Astrocyte (in vitro differentiated cells and primary cell): ENCODE measurements around the gene PRPF31. TPM values are rescaled to one million over a fixed set of nuclear protein-coding genes. Genes with fewer than 3 reads are reported as not detected.

ENCODE experiments used
- DNase-seq: peaks from one replicate; pipeline ENCODE4 v3.0.0-alpha.2; 2010; ENCODE audit warnings: low read depth
- FAIRE-seq: peaks from 2 replicates; lab custom pipeline; 2011; peaks lifted over from hg19 to GRCh38; lab: Jason Lieb, UNC
- H2AFZ ChIP-seq: 2 replicates; pipeline ENCODE4 v1.6.0; 2012; ENCODE audit warnings: low read depth, low read length, inconsistent platforms
- H3K27ac ChIP-seq: 2 replicates; pipeline ENCODE4 v1.5.1; 2011; ENCODE audit warnings: low read depth, low read length, inconsistent platforms
- H3K27me3 ChIP-seq: 2 replicates; pipeline ENCODE4 v1.6.0; 2011; ENCODE audit warnings: low read length, inconsistent platforms; ENCODE audit not compliant: insufficient read depth
- H3K36me3 ChIP-seq: 2 replicates; pipeline ENCODE4 v1.5.1; 2011; ENCODE audit warnings: low read length, inconsistent platforms; ENCODE audit not compliant: insufficient read depth
- H3K4me1 ChIP-seq: 2 replicates; pipeline ENCODE4 v1.5.1; 2011; ENCODE audit warnings: low read length, inconsistent platforms; ENCODE audit not compliant: insufficient read depth
- H3K4me2 ChIP-seq: 2 replicates; pipeline ENCODE4 v1.6.0; 2012; ENCODE audit warnings: low read length, inconsistent platforms
- H3K4me3 ChIP-seq: 2 replicates; pipeline ENCODE4 v1.5.1; 2011; ENCODE audit warnings: low read depth, mild to moderate bottlenecking, low read length, inconsistent platforms; ENCODE audit not compliant: insufficient read depth
- H3K79me2 ChIP-seq: 2 replicates; pipeline ENCODE4 v1.6.0; 2012; ENCODE audit warnings: mild to moderate bottlenecking, low read length, inconsistent platforms; ENCODE audit not compliant: insufficient read depth
- H3K9ac ChIP-seq: 2 replicates; pipeline ENCODE4 v1.6.0; 2012; ENCODE audit warnings: mild to moderate bottlenecking, low read length, inconsistent platforms
- H3K9me3 ChIP-seq: 2 replicates; pipeline ENCODE4 v1.5.1; 2012; ENCODE audit warnings: low read depth, mild to moderate bottlenecking, low read length, inconsistent platforms; ENCODE audit not compliant: insufficient read depth
- H4K20me1 ChIP-seq: 2 replicates; pipeline ENCODE4 v1.6.0; 2012; ENCODE audit warnings: low read length, inconsistent platforms; ENCODE audit not compliant: insufficient read depth
- H3K27ac Mint-ChIP-seq: one replicate; pipeline ENCODE4 v1.8.0; 2021; ENCODE audit warnings: mild to moderate bottlenecking, mixed read lengths; ENCODE audit not compliant: unreplicated experiment
- H3K27me3 Mint-ChIP-seq: one replicate; pipeline ENCODE4 v1.8.0; 2021; ENCODE audit warnings: low read depth, mixed read lengths; ENCODE audit not compliant: unreplicated experiment
- H3K36me3 Mint-ChIP-seq: one replicate; pipeline ENCODE4 v1.8.0; 2021; ENCODE audit warnings: low read depth, mixed read lengths; ENCODE audit not compliant: unreplicated experiment
- H3K4me1 Mint-ChIP-seq: one replicate; pipeline ENCODE4 v1.8.0; 2021; ENCODE audit warnings: low read depth, mixed read lengths; ENCODE audit not compliant: unreplicated experiment
- H3K4me3 Mint-ChIP-seq: one replicate; pipeline ENCODE4 v1.8.0; 2021; ENCODE audit warnings: mild to moderate bottlenecking, moderate library complexity, mixed read lengths; ENCODE audit not compliant: unreplicated experiment
- H3K9me3 Mint-ChIP-seq: one replicate; pipeline ENCODE4 v1.8.0; 2021; ENCODE audit warnings: mild to moderate bottlenecking, mixed read lengths; ENCODE audit not compliant: unreplicated experiment
- EZH2 ChIP-seq: IDR thresholded peaks from 2 replicates; pipeline ENCODE4 v1.6.1; 2012; ENCODE audit warnings: mild to moderate bottlenecking, low read length, inconsistent platforms; ENCODE audit not compliant: insufficient read depth
- total RNA-seq: library from RNA; stranded (reverse); gene quantifications from 2 replicates; pipeline ENCODE4 v1.2.1, GENCODE V29; 2021
- TF ChIP-seq, protein P1 (sequence below): IDR thresholded peaks from 2 replicates; pipeline ENCODE4 v1.5.1; 2011; ENCODE audit warnings: low read depth, mild to moderate bottlenecking, inconsistent platforms, low read length, moderate library complexity; ENCODE audit not compliant: insufficient read depth

The PRPF31 gene
- total RNA-seq, 1 donor from 2014 or later: 67.2 TPM

GRCh38 chr19:54164369-54165068 is 49.0 kb downstream of the PRPF31 start:
- no peaks in the 10 kb centered on the region for H4K20me1 ChIP-seq
- no peaks in the 10 kb centered on the region for H3K36me3 ChIP-seq
- Mint-ChIP-seq H3K4me1 (peaks cover 7% of the 10 kb centered on the region), H3K9me3 (peaks cover 7% of the 10 kb centered on the region), H3K27ac (no peak overlapping the region), H3K36me3 (peaks cover 6% of the 10 kb centered on the region), H3K4me3 (no peak overlapping the region), H3K27me3 (peaks cover 10% of the 10 kb centered on the region)
- H3K4me2 ChIP-seq: peak overlapping the region; percentile 71
- H3K9me3 ChIP-seq: no peaks in the 10 kb centered on the region
- no peak for TF ChIP-seq EZH2
- TF ChIP-seq, protein P1, sequence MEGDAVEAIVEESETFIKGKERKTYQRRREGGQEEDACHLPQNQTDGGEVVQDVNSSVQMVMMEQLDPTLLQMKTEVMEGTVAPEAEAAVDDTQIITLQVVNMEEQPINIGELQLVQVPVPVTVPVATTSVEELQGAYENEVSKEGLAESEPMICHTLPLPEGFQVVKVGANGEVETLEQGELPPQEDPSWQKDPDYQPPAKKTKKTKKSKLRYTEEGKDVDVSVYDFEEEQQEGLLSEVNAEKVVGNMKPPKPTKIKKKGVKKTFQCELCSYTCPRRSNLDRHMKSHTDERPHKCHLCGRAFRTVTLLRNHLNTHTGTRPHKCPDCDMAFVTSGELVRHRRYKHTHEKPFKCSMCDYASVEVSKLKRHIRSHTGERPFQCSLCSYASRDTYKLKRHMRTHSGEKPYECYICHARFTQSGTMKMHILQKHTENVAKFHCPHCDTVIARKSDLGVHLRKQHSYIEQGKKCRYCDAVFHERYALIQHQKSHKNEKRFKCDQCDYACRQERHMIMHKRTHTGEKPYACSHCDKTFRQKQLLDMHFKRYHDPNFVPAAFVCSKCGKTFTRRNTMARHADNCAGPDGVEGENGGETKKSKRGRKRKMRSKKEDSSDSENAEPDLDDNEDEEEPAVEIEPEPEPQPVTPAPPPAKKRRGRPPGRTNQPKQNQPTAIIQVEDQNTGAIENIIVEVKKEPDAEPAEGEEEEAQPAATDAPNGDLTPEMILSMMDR: no peak
- no peaks in the 10 kb centered on the region for H3K27me3 ChIP-seq
- H3K4me1 ChIP-seq: peaks cover 13% of the 10 kb centered on the region
- H3K79me2 ChIP-seq: no peaks in the 10 kb centered on the region
- no peak overlapping the region for H3K27ac ChIP-seq
- DNase-seq (peak; percentile 25), FAIRE-seq (no peak)
- H2AFZ ChIP-seq: peak overlapping the region; percentile 41
- H3K9ac ChIP-seq: no peak overlapping the region
- H3K4me3 ChIP-seq: peak overlapping the region; percentile 23

DNA sequence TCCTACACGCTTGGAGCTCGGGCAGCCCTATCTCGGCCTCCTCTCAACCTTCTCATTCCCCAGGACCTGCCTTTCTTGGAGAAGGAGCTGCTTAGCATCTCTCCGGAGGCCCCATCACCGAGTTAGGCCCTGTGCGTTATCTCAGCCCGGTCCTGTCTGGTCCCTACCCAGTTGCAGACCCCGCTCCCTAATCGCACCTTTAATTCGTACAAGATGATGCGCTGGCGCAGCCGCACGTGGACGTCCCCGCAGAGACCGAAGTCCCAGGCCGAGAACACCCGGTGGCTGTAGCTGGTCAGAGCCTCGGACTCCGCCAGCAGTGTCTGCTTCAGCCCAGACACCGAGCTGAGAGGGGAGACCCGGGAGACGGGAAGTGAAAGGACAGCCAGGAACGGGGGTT is 49.7 kb downstream of the PRPF31 start:
- Histone ChIP-seq H4K20me1 (no peaks in the 10 kb centered on the region), H3K4me3 (no peak overlapping the region), H2AFZ (no peak overlapping the region), H3K27ac (no peak overlapping the region), H3K27me3 (no peaks in the 10 kb centered on the region), H3K36me3 (no peaks in the 10 kb centered on the region), H3K4me2 (no peak overlapping the region), H3K9ac (no peak overlapping the region), H3K9me3 (no peaks in the 10 kb centered on the region), H3K4me1 (peaks cover 12% of the 10 kb centered on the region), H3K79me2 (no peaks in the 10 kb centered on the region)
- DNase-seq (no peak), FAIRE-seq (no peak)
- Mint-ChIP-seq H3K9me3 (peaks cover 7% of the 10 kb centered on the region), H3K27ac (no peak overlapping the region), H3K36me3 (peaks cover 6% of the 10 kb centered on the region), H3K4me3 (no peak overlapping the region), H3K4me1 (peaks cover 7% of the 10 kb centered on the region), H3K27me3 (peaks cover 10% of the 10 kb centered on the region)
- TF ChIP-seq, protein P1: no peak

- Histone ChIP-seq H3K9ac (no peak overlapping the region), H3K36me3 (no peaks in the 10 kb centered on the region), H3K79me2 (no peaks in the 10 kb centered on the region), H3K9me3 (no peaks in the 10 kb centered on the region), H3K4me1 (peaks cover 5% of the 10 kb centered on the region), H3K4me2 (no peak overlapping the region), H3K4me3 (no peak overlapping the region), H3K27me3 (no peaks in the 10 kb centered on the region), H4K20me1 (no peaks in the 10 kb centered on the region), H3K27ac (no peak overlapping the region), H2AFZ (peak overlapping the region; percentile 10)
- no peak overlapping the region for H3K27ac Mint-ChIP-seq
- FAIRE-seq (no peak), DNase-seq (peak; percentile 45)
- H3K4me1 Mint-ChIP-seq: peaks cover 2% of the 10 kb centered on the region
- H3K9me3 Mint-ChIP-seq: peaks cover 7% of the 10 kb centered on the region
- no peak for TF ChIP-seq EZH2
- TF ChIP-seq, protein P1: peak; percentile 63
- peaks cover 10% of the 10 kb centered on the region for H3K27me3 Mint-ChIP-seq
- H3K36me3 Mint-ChIP-seq: peaks cover 2% of the 10 kb centered on the region
- H3K4me3 Mint-ChIP-seq: no peak overlapping the region
Measured at GRCh38 chr19:54168174-54168917, 52.8 kb downstream of the PRPF31 start.
